SK-N-SH treated with all-trans-retinoic acid at 6 μM for 48 hours (cell line): ENCODE results near the gene TTC39B.

Experiments
- ATAC-seq: fragments of 200-7000 bp; cut with Tn5 transposase; 3 replicates; pipeline ENCODE4 v1.9.1; 2020; ENCODE audit warnings: mild to moderate bottlenecking, moderate library complexity
- ARNTL ChIP-seq: fragments of 450-650 bp; formaldehyde crosslinking; IDR thresholded peaks from 2 replicates; pipeline ENCODE4 v1.5.0; 2020; ENCODE audit warnings: low read depth, mild to moderate bottlenecking, moderate library complexity, borderline replicate concordance
- BACH2 ChIP-seq: fragments of 250-450 bp; sonication (Bioruptor Pico); IDR thresholded peaks from 2 replicates; pipeline ENCODE4 v1.9.0; 2021; ENCODE audit warnings: mild to moderate bottlenecking, borderline replicate concordance
- CREB5 ChIP-seq: fragments of 250-450 bp; sonication (Bioruptor Pico); IDR thresholded peaks from 2 replicates; pipeline ENCODE4 v1.5.1; 2020; ENCODE audit warnings: low read depth, mild to moderate bottlenecking, moderate library complexity
- CSDC2 ChIP-seq: fragments of 250-450 bp; sonication (Bioruptor Pico); IDR thresholded peaks from 2 replicates; pipeline ENCODE4 v1.5.0; 2020; ENCODE audit warnings: mild to moderate bottlenecking, moderate library complexity
- CSRNP3 ChIP-seq: fragments of 250-450 bp; sonication (Bioruptor Pico); IDR thresholded peaks from 2 replicates; pipeline ENCODE4 v1.5.1; 2021; ENCODE audit warnings: mild to moderate bottlenecking, moderate library complexity
- GLIS3 ChIP-seq: fragments of 250-450 bp; sonication (Bioruptor Pico); IDR thresholded peaks from 2 replicates; pipeline ENCODE4 v1.5.0; 2020; ENCODE audit warnings: mild to moderate bottlenecking, moderate library complexity
- ISL1 ChIP-seq: fragments of 250-450 bp; sonication (Bioruptor Pico); IDR thresholded peaks from 2 replicates; pipeline ENCODE4 v2.1.2; 2022; ENCODE audit warnings: mild to moderate bottlenecking, moderate library complexity
- OSR1 ChIP-seq: fragments of 250-450 bp; sonication (Bioruptor Pico); IDR thresholded peaks from 2 replicates; pipeline ENCODE4 v1.8.0; 2022; ENCODE audit warnings: moderate library complexity, mild to moderate bottlenecking, inconsistent platforms
- PATZ1 ChIP-seq: fragments of 250-450 bp; sonication (Bioruptor Pico); IDR thresholded peaks from 2 replicates; pipeline ENCODE4 v1.8.0; 2020; ENCODE audit warnings: mild to moderate bottlenecking, moderate library complexity, borderline replicate concordance
- PPARA ChIP-seq: fragments of 250-450 bp; sonication (Bioruptor Pico); IDR thresholded peaks from 2 replicates; pipeline ENCODE4 v1.5.0; 2020; ENCODE audit warnings: mild to moderate bottlenecking, borderline replicate concordance
- RARB ChIP-seq: fragments of 250-450 bp; sonication (Bioruptor Pico); IDR thresholded peaks from 2 replicates; pipeline ENCODE4 v1.8.0; 2021; ENCODE audit warnings: mild to moderate bottlenecking, moderate library complexity
- SNAI2 ChIP-seq: fragments of 250-450 bp; sonication (Bioruptor Pico); IDR thresholded peaks from 2 replicates; pipeline ENCODE4 v1.5.0; 2020; ENCODE audit warnings: mild to moderate bottlenecking, moderate library complexity
- TOX ChIP-seq: fragments of 250-450 bp; sonication (Bioruptor Pico); IDR thresholded peaks from 2 replicates; pipeline ENCODE4 v1.8.0; 2021; ENCODE audit warnings: mild to moderate bottlenecking, moderate library complexity, borderline replicate concordance
- TSHZ2 ChIP-seq: fragments of 250-450 bp; sonication (Bioruptor Pico); IDR thresholded peaks from 2 replicates; pipeline ENCODE4 v1.5.0; 2020; ENCODE audit warnings: mild to moderate bottlenecking, moderate library complexity
- ZFP3 ChIP-seq: fragments of 250-450 bp; sonication (Bioruptor Pico); IDR thresholded peaks from 2 replicates; pipeline ENCODE4 v1.5.0; 2020; ENCODE audit warnings: mild to moderate bottlenecking, moderate library complexity
- ZFP30 ChIP-seq: fragments of 450-650 bp; formaldehyde crosslinking; IDR thresholded peaks from 2 replicates; pipeline ENCODE4 v1.5.0; 2022; ENCODE audit warnings: mild to moderate bottlenecking, moderate library complexity
- ZNF565 ChIP-seq: fragments of 450-650 bp; formaldehyde crosslinking; conservative IDR thresholded peaks from 2 replicates; pipeline ENCODE4 v1.5.0; 2020; ENCODE audit warnings: low read depth, mild to moderate bottlenecking, moderate library complexity
- ZNF70 ChIP-seq: fragments of 450-650 bp; formaldehyde crosslinking; IDR thresholded peaks from 2 replicates; pipeline ENCODE4 v1.5.0; 2020; ENCODE audit warnings: mild to moderate bottlenecking, moderate library complexity
- ZNF8 ChIP-seq: fragments of 450-650 bp; formaldehyde crosslinking; IDR thresholded peaks from 2 replicates; pipeline ENCODE4 v1.5.0; 2020; ENCODE audit warnings: mild to moderate bottlenecking, moderate library complexity

Gene TTC39B

GRCh38 chr9:15276328-15276938 lies 30.6 kb downstream of the TTC39B start:
- TF ChIP-seq CSRNP3 (CRISPR knock-in tag) (no peak), BACH2 (no peak), PATZ1 (no peak), CSDC2 (no peak)
- no peak for ATAC-seq

GRCh38 chr9:15274425-15274824 lies 32.6 kb downstream of the TTC39B start:
- TF ChIP-seq ZFP3 (CRISPR knock-in tag) (no peak), TOX (CRISPR knock-in tag) (no peak), TSHZ2 (CRISPR knock-in tag) (no peak), CSRNP3 (CRISPR knock-in tag) (no peak), ZNF8 (CRISPR knock-in tag) (no peak), PATZ1 (no peak)
- ATAC-seq: no peak

- TF ChIP-seq PPARA (CRISPR knock-in tag) (no peak), CSDC2 (no peak)
- no peak for ATAC-seq
Measured at GRCh38 chr9:15272377-15272928, 34.6 kb downstream of the TTC39B start.

- ATAC-seq: no peak
- TF ChIP-seq TSHZ2 (CRISPR knock-in tag) (no peak), GLIS3 (CRISPR knock-in tag) (no peak), ZFP30 (CRISPR knock-in tag) (no peak), ZFP3 (CRISPR knock-in tag) (no peak), BACH2 (no peak), ZNF565 (CRISPR knock-in tag) (no peak), ZNF70 (no peak), CSDC2 (no peak), SNAI2 (CRISPR knock-in tag) (no peak), CREB5 (no peak), ISL1 (CRISPR knock-in tag) (no peak), OSR1 (no peak), PATZ1 (no peak), ARNTL (CRISPR knock-in tag) (no peak), RARB (CRISPR knock-in tag) (no peak)
Measured at GRCh38 chr9:15271403-15271802, 35.6 kb downstream of the TTC39B start.
